ENCODE results near the gene MUC5AC.

MUC5AC gene

GRCh38 chr11:1217151-1217550 is 59.4 kb downstream of the MUC5AC start:
- no peak for DNase-seq

- no peak for DNase-seq
These were observed 60.6 kb downstream of the MUC5AC start for GRCh38 chr11:1218256-1218787.

GRCh38 chr11:1218788-1219445 is 61.2 kb downstream of the MUC5AC start:
- no peak for DNase-seq

- DNase-seq: no peak
These were observed 61.7 kb downstream of the MUC5AC start for GRCh38 chr11:1219446-1219833.

- no peak for DNase-seq
These were observed 62.4 kb downstream of the MUC5AC start for GRCh38 chr11:1219834-1220815.

- DNase-seq: no peak
These were observed 63.4 kb downstream of the MUC5AC start for GRCh38 chr11:1220941-1221721.

GRCh38 chr11:1221848-1222311 is 64.1 kb downstream of the MUC5AC start:
- DNase-seq: no peak

- no peak for DNase-seq
These were observed 65.0 kb downstream of the MUC5AC start, which contains the start of gene MUC5B for GRCh38 chr11:1222491-1223345. TSS of gene MUC5B (plus strand) at chr11:1223066. CDS start at chr11:1223124, 58 bp downstream.

GRCh38 chr11:1223346-1224110 is 65.8 kb downstream of the MUC5AC start:
- DNase-seq: no peak

GRCh38 chr11:1224111-1224490 is 66.3 kb downstream of the MUC5AC start:
- DNase-seq: no peak

- no peak for DNase-seq
These were observed 67.0 kb downstream of the MUC5AC start for GRCh38 chr11:1224491-1225385.

GRCh38 chr11:1225386-1226225 is 67.9 kb downstream of the MUC5AC start:
- no peak for DNase-seq

GRCh38 chr11:1226226-1226985 is 68.7 kb downstream of the MUC5AC start:
- no peak for DNase-seq

GRCh38 chr11:1226986-1227550 is 69.3 kb downstream of the MUC5AC start:
- no peak for DNase-seq

- DNase-seq: no peak
These were observed 69.9 kb downstream of the MUC5AC start for GRCh38 chr11:1227551-1228100.

- DNase-seq: no peak
These were observed 70.5 kb downstream of the MUC5AC start for GRCh38 chr11:1228101-1228821.
